ENCODE measurements around the gene CCDC121. TPM values are rescaled to one million over a fixed set of nuclear protein-coding genes. Genes with fewer than 3 reads are reported as not detected.

Gene CCDC121
- total and polyA plus RNA-seq, 10 of the 15 experiments (the other 5 are each of a cell fraction or from before 2014, with no cell fraction given), result 0.34 to 1.2 (median 0.63) TPM

DNA sequence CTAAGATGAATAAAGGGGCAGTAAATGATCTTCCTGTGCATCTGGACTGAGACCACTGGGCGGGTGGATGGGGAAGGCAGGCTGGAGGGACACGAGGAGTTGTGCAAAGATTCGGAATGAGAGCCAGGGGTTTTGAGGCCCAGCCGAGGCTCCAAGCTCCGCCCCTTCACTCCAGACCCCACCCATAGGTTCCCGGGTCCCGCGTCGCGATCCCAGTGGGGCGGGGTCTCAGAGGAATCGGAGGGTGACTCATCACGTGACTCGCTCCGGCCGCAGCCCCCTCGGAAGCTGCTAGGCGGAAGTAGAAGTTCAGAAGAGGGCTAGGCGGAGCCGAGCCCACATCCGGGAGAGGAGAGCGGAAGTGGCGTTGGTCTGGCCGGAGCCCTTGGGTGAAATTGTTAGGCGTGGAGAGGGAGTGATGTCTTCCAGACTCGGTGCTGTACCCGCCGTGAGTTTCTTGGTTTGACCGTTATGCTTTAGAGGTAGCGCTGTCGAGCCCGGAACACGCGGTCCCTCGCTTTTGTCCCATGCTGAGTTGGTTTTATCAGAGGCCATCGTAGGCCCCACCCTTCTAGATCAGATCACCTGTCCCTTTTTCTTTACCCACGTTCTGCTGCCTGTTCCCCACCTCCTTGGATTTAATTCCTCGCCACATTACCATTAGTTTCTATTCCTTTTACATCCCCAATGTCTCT, 46.0 kb downstream of the CCDC121 start, which contains the start of gene ZNF512 (continued):
- TF ChIP-seq, protein P1, sequence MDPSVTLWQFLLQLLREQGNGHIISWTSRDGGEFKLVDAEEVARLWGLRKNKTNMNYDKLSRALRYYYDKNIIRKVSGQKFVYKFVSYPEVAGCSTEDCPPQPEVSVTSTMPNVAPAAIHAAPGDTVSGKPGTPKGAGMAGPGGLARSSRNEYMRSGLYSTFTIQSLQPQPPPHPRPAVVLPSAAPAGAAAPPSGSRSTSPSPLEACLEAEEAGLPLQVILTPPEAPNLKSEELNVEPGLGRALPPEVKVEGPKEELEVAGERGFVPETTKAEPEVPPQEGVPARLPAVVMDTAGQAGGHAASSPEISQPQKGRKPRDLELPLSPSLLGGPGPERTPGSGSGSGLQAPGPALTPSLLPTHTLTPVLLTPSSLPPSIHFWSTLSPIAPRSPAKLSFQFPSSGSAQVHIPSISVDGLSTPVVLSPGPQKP (IDR thresholded peaks at IDR 0.05; ENCODE audit: low read depth, low read length), result peak; percentile 81
- TF ChIP-seq NRF1 (conservative IDR thresholded peaks at IDR 0.05; ENCODE audit: low read depth, low read length), result no peak
- TF ChIP-seq, protein P2, sequence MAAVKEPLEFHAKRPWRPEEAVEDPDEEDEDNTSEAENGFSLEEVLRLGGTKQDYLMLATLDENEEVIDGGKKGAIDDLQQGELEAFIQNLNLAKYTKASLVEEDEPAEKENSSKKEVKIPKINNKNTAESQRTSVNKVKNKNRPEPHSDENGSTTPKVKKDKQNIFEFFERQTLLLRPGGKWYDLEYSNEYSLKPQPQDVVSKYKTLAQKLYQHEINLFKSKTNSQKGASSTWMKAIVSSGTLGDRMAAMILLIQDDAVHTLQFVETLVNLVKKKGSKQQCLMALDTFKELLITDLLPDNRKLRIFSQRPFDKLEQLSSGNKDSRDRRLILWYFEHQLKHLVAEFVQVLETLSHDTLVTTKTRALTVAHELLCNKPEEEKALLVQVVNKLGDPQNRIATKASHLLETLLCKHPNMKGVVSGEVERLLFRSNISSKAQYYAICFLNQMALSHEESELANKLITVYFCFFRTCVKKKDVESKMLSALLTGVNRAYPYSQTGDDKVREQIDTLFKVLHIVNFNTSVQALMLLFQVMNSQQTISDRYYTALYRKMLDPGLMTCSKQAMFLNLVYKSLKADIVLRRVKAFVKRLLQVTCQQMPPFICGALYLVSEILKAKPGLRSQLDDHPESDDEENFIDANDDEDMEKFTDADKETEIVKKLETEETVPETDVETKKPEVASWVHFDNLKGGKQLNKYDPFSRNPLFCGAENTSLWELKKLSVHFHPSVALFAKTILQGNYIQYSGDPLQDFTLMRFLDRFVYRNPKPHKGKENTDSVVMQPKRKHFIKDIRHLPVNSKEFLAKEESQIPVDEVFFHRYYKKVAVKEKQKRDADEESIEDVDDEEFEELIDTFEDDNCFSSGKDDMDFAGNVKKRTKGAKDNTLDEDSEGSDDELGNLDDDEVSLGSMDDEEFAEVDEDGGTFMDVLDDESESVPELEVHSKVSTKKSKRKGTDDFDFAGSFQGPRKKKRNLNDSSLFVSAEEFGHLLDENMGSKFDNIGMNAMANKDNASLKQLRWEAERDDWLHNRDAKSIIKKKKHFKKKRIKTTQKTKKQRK (IDR thresholded peaks at IDR 0.05; ENCODE audit: low read depth, low read length), result no peak
- no peak for TF ChIP-seq FOXM1 (IDR thresholded peaks at IDR 0.05; ENCODE audit: low read depth, low read length)
- no peak for TF ChIP-seq JUND (IDR thresholded peaks at IDR 0.05; ENCODE audit: low read depth, low read length)
- no peak for TF ChIP-seq SREBF1 (IDR thresholded peaks at IDR 0.05; ENCODE audit: low read length)
- no peak for TF ChIP-seq NR2C1 (IDR thresholded peaks at IDR 0.05)
- TF ChIP-seq, protein P3, sequence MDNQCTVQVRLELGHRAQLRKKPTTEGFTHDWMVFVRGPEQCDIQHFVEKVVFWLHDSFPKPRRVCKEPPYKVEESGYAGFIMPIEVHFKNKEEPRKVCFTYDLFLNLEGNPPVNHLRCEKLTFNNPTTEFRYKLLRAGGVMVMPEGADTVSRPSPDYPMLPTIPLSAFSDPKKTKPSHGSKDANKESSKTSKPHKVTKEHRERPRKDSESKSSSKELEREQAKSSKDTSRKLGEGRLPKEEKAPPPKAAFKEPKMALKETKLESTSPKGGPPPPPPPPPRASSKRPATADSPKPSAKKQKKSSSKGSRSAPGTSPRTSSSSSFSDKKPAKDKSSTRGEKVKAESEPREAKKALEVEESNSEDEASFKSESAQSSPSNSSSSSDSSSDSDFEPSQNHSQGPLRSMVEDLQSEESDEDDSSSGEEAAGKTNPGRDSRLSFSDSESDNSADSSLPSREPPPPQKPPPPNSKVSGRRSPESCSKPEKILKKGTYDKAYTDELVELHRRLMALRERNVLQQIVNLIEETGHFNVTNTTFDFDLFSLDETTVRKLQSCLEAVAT (IDR thresholded peaks at IDR 0.05), result no peak
- TF ChIP-seq BMI1 (IDR thresholded peaks at IDR 0.05; ENCODE audit: borderline replicate concordance), result no peak
- peak; percentile 11; the same call in 1 of the 2 replicates for TF ChIP-seq ZNF207 (IDR thresholded peaks at IDR 0.05; ENCODE audit: borderline replicate concordance)
- TF ChIP-seq, protein P4, sequence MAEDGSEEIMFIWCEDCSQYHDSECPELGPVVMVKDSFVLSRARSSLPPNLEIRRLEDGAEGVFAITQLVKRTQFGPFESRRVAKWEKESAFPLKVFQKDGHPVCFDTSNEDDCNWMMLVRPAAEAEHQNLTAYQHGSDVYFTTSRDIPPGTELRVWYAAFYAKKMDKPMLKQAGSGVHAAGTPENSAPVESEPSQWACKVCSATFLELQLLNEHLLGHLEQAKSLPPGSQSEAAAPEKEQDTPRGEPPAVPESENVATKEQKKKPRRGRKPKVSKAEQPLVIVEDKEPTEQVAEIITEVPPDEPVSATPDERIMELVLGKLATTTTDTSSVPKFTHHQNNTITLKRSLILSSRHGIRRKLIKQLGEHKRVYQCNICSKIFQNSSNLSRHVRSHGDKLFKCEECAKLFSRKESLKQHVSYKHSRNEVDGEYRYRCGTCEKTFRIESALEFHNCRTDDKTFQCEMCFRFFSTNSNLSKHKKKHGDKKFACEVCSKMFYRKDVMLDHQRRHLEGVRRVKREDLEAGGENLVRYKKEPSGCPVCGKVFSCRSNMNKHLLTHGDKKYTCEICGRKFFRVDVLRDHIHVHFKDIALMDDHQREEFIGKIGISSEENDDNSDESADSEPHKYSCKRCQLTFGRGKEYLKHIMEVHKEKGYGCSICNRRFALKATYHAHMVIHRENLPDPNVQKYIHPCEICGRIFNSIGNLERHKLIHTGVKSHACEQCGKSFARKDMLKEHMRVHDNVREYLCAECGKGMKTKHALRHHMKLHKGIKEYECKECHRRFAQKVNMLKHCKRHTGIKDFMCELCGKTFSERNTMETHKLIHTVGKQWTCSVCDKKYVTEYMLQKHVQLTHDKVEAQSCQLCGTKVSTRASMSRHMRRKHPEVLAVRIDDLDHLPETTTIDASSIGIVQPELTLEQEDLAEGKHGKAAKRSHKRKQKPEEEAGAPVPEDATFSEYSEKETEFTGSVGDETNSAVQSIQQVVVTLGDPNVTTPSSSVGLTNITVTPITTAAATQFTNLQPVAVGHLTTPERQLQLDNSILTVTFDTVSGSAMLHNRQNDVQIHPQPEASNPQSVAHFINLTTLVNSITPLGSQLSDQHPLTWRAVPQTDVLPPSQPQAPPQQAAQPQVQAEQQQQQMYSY (CRISPR knock-in tag; IDR thresholded peaks at IDR 0.05), result peak; percentile 93
- TF ChIP-seq, protein P5, sequence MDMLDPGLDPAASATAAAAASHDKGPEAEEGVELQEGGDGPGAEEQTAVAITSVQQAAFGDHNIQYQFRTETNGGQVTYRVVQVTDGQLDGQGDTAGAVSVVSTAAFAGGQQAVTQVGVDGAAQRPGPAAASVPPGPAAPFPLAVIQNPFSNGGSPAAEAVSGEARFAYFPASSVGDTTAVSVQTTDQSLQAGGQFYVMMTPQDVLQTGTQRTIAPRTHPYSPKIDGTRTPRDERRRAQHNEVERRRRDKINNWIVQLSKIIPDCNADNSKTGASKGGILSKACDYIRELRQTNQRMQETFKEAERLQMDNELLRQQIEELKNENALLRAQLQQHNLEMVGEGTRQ (IDR thresholded peaks at IDR 0.05; ENCODE audit: borderline replicate concordance, low read depth, low read length), result peak; percentile 84
- TF ChIP-seq IRF3 (IDR thresholded peaks at IDR 0.05), result no peak
- no peak for TF ChIP-seq TCF7 (IDR thresholded peaks at IDR 0.05; ENCODE audit: borderline replicate concordance)
- 0 out of 2 replicates have a peak, but pooled peaks have one; percentile 51 for TF ChIP-seq PAX5 (IDR thresholded peaks at IDR 0.05; ENCODE audit: borderline replicate concordance, low read depth, low read length)
- TF ChIP-seq SMARCA5 (IDR thresholded peaks at IDR 0.05), result 0 out of 2 replicates have a peak, but pooled peaks have one; percentile 9

Measured in GM12878 (cell line).